GM18508 (cell line): ENCODE data around the gene B3GAT3.
"Not testable (repeated sequence)": the region's sequence is repeated elsewhere in the genome, so short reads cannot be mapped to it uniquely, and the experiment has no call there.

Experiments used
- ATAC-seq: cut with Tn5 transposase; IDR thresholded peaks from one replicate; pipeline ENCODE4 v1.9.1; 2021; ENCODE audit warnings: moderate number of reproducible peaks; ENCODE audit not compliant: insufficient read depth, unreplicated experiment

B3GAT3 gene

DNA sequence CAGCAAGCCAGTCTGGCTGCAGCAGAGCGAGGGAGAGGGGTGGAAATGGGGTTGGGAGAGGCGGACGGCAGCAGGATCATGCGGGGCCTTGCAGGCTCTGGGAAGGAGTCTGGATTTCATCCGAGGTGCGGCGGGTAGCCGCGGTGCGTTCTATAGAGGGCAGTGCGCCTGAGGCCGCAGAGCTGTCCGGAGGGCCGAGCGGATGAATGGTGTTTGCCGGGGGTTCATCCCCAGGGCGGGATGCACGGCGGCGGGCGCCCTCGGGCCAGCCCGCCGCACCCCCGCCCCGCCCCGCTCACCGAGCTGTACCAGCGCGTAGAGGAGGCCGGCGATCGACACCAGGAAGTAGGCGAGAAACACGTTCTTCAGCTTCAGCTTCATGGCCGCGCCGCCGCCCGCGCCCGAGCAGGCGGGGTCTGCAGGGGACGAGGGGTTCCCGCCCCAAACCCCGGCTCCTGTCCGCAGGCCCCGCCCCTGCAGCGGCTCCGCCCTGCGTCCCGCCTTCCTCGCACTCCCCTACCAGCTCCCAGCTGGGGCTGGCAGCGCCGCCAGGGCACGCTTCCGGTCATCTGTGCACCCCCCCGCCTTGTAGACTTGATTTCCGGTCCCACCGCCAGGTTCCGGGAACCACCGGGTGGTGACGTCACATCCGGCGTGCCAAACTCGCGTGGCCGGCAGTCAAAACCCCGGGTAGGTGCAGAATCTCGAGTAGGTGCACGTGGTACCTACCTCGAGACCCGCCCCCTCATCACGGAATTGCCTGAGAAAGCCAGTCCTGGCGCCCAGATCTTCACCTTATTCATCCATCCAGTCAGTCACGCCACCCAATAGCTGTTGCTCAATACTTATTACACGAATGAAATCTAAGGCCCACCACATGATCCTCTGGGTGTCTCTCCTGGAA is at the start of gene B3GAT3:
TSS of gene B3GAT3 (minus strand) at position 420 of the 904 bp plus-strand sequence. CDS start at position 381, 39 bp downstream.
- peak; percentile 60 for ATAC-seq

GRCh38 chr11:62671236-62671607 is 49.4 kb upstream of the B3GAT3 start:
- ATAC-seq: no peak

- ATAC-seq: no peak
Measured at GRCh38 chr11:62669420-62670161, 47.8 kb upstream of the B3GAT3 start.

GRCh38 chr11:62667460-62667859 is 45.7 kb upstream of the B3GAT3 start:
- no peak for ATAC-seq

- no peak for ATAC-seq
Measured at GRCh38 chr11:62666259-62666926, 44.6 kb upstream of the B3GAT3 start.

DNA sequence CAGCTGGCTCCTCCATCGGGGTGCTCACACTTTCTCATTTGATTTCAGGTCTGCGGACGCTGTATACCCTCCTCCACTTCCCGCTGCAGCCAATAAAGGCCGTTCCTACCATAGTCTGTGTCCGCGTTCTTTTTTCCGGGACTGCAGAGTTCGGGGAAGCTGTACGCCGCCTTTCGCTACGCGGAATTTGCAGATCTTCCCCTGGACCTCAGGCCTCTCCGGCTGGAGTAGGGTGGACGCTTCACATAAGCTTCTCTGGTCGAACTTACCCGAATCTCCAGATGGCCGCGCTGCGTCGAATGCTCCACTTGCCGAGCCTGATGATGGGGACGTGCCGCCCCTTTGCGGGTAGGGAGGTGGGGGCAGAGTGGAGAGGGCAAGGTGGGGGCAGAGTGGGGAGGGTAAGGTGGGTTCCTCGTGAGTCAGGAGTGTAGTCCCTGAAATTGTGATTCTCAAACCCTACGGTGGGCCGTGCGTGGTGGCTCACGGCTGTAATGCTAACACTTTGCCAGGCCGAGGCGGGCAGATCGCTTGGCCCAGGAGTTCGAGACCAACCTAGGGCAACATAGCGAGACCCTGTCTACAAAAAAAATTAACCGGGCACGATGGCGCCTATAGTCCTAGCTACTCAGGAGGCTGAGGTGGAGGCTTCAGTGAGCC is 43.9 kb upstream of the B3GAT3 start:
- no peak for ATAC-seq

DNA sequence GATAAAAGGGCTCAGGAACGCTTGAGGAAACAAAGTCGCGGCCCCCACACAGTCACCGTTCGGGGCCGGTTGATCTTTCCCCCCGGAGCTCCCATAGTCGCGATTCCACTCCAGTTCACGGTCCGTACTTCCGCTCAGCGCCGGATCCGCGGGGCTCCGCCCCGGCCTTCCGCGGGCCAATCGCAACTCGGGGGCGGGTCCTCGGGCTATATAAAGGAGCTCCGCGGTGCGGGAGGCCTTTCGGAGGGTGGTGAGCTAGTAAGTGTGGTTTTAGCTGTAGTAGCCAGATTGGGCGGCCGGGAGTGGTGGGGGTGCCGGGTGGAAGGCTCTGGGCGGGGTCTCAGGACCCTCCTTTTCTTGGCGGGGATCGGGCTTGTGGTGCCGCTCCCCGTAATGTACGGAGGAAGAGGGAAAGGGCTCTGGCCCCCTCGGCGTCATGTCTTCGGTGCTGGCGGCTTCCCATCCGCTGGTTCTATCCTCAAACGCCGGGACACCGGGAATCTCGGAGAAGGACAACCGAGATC is 43.4 kb upstream of the B3GAT3 start, which contains the start of the genes C11orf98 and CSKMT:
TSS of gene C11orf98 (minus strand) at position 136 of the 524 bp plus-strand sequence. CDS start at position 95, 41 bp downstream.
TSS of gene CSKMT (plus strand) at position 238 of the 524 bp plus-strand sequence. CDS start 568 bp downstream, outside the sequence.
- no peak for ATAC-seq

GRCh38 chr11:62664405-62665074 is 42.8 kb upstream of the B3GAT3 start:
- no peak for ATAC-seq

GRCh38 chr11:62656796-62657429 is 35.1 kb upstream of the B3GAT3 start:
- no peak for ATAC-seq

- no peak for ATAC-seq
Measured at GRCh38 chr11:62654297-62654696, 32.5 kb upstream of the B3GAT3 start.

GRCh38 chr11:62652161-62653006 is 30.6 kb upstream of the B3GAT3 start:
- ATAC-seq: no peak

DNA sequence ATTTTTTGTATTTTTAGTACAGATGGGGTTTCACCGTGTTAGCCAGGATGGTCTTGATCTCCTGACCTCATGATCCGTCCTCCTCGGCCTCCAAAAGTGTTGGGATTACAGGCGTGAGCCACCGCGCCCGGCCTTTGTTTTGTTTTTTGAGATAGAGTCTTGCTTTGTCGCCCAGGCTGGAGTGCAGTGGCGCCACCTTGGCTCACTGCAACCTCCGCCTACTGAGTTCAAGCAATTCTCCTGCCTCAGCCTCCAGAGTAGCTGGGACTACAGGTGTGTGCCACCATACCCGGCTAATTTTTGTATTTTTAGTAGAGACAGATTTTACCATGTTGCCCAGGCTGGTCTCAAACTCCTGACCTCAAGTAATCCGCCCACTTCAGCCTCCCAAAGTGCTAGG is 28.5 kb upstream of the B3GAT3 start:
- ATAC-seq: not testable (repeated sequence)

DNA sequence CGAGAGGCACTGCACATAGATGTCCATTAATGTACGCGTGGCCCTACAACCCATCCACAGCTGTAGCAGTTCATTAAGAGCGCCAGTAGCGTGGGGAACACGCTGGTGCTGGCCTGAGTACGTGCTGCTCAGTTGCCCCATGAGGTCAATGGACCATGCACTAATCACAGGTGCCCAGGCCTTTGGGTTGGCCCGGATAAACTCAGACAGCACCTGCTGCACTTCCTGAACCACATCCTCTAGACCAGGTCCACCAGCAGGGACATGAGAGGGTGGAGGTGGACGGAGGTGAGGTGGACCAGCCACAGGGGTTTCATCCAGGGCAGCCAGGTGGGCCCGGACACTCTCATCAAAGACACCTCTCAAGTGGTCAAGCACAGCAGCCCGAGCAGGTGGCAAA is 27.7 kb upstream of the B3GAT3 start:
- no peak for ATAC-seq

DNA sequence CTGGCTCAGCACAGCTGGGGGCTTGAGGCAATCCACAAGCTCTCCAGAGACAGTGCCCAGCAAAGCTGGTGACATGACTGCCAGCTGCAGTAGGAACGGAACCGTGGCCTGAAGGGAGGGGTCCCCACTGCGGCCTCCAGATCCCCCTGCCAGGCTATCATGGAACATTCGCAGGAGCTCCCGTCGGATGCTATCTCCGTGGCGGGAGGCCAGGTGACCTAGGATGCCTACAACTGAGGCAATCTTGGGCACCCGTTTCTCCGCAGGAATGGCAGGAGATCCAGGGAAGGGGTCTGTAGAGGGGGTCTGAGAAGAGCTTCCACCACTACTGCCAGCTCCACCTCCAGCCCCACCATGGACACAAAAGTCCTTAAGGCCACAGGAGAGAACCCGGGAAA is 27.2 kb upstream of the B3GAT3 start:
- no peak for ATAC-seq

GRCh38 chr11:62648185-62648966 is 26.6 kb upstream of the B3GAT3 start:
- no peak for ATAC-seq

DNA sequence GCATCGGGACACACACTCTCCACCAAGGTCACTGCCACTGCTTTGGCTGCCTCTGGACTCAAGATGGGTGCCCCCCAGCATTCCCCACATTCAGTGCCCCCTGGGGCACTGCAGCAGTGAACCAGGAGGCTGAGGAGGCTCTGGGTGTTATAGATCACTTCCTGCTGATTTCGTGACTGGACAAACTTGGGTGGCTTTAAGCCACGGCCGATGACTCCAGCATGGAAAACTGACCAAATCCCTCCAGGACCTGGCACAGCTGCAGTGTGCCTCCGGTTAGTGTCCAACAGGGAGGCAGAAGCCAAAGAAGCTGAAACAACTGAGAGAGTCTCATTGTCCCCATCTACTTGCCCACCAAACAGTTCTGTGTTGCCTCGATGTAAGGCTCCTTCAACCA is 25.8 kb upstream of the B3GAT3 start:
- no peak for ATAC-seq
